ENCODE data around the gene DGCR6. TPM values are rescaled to one million over a fixed set of nuclear protein-coding genes. Genes with fewer than 3 reads are reported as not detected.

The DGCR6 gene
- total RNA-seq (ENCODE audit: low replicate concordance) = 0.53 and 1.3 TPM in 2 replicates

DNA sequence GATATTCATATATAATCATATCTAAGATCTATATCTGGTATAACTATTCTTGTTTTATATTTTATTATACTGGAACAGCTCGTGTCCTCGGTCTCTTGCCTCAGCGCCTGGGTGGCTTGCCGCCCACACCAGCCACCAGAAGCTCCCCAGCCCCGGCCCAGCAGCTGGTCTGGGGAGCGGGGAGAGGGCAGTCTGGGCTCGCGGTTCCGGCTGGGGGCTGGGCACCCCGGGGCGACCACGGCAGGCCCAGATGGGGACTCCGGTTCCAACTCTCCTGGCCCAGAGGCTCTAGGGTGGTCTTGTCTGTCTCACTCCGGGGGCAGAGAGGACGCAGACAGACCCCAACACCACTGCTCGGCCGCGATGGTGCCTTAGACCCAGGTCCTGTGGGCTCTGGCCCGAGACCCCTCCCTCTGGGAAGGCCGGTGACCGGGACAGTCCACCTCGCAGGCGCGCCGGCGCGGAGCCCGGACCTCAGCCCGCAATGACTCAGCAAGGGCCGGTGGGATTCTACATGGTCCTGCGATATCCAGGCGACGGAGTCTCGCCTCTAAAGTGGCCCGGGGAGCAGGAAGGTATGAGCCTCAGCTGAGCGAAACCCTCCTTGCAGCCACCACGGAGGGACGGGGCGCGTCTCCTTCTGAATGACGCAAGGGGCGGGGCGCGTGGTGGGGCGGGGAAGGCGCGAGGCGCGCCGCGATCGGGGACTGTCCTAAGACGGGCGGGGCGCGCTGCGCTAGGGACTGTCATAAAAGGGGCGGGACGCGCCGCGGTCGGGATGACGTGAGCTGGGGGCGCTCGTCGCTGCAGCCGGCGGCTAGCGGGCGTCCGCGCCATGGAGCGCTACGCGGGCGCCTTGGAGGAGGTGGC lies at the start of gene DGCR6:
DGCR6 (plus strand) TSS at position 781 of the 870 bp plus-strand sequence; CDS start at position 836, 55 bp downstream.

DNA sequence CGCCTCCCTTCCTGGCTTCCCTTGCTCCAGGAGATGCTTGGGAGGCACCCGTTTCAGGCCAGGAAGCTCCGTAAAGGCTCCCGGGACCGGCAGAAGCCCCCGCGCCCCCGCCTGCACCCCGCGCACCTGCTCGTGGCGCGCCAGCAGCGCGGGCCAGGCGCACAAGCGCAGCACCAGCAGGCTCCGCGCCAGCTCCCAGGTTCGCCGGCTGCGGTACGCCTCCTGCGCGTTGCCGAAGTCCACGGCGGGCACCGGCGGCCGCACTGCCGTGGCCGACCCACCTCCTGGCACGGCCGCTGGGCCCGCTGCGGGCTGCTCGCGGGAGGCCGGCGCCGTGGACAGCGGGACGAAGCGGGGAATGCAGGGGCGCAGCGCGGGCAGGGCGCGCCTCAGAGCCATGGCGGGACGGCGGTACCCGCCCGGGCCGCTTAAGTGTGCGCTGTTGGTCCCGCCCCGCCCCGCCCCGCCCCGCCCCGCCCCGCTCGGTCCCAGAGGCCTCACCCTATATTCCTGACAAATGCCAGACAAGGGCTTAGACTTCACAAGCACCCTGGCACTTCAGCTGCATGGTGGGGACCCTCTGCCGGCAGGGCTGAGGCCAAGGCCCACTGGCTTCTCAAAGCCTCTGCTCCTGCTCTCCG lies 29.9 kb downstream of the DGCR6 start, which contains the start of gene PRODH:
PRODH (minus strand) TSS at position 405 of the 641 bp plus-strand sequence; CDS start at position 399, 6 bp downstream.

Other genes with a start within 250 kb of the DGCR6 start
- 0.08 and 0.59 TPM in 2 replicates for gene PRODH, start 30.0 kb downstream of the DGCR6 start, total RNA-seq (ENCODE audit: low replicate concordance)
- 33.1 and 81.6 TPM in 2 replicates for gene DGCR2, start 216.1 kb downstream of the DGCR6 start, total RNA-seq (ENCODE audit: low replicate concordance)
- under 0.01 TPM in 1 of 2 replicates, not detected in the other for gene TSSK2, start 225.0 kb downstream of the DGCR6 start, total RNA-seq (ENCODE audit: low replicate concordance)
- 4.6 and 7.1 TPM in 2 replicates for gene ESS2, start 238.3 kb downstream of the DGCR6 start, total RNA-seq (ENCODE audit: low replicate concordance)
- gene GSC2, start 244.0 kb downstream of the DGCR6 start, total RNA-seq (ENCODE audit: low replicate concordance) = not detected in 2 replicates

Measured in smooth muscle cell of the coronary artery (primary cell).